ENCODE results near the gene BCL7C.

Gene BCL7C

GRCh38 chr16:30839523-30840227 lies 54.2 kb downstream of the BCL7C start:
- no peak for ATAC-seq
- Mint-ChIP-seq H3K27ac (no peak overlapping the region), H3K36me3 (no peaks in the 10 kb centered on the region), H3K4me3 (no peak overlapping the region), H3K4me1 (peaks cover 2% of the 10 kb centered on the region), H3K9me3 (no peaks in the 10 kb centered on the region), H3K27me3 (no peaks in the 10 kb centered on the region)

- no peaks in the 10 kb centered on the region for H3K4me1 Mint-ChIP-seq
- ATAC-seq, result no peak
- H3K27me3 Mint-ChIP-seq, result no peaks in the 10 kb centered on the region
- H3K27ac Mint-ChIP-seq, result no peak overlapping the region
- H3K9me3 Mint-ChIP-seq, result no peaks in the 10 kb centered on the region
- no peaks in the 10 kb centered on the region for H3K36me3 Mint-ChIP-seq
- H3K4me3 Mint-ChIP-seq, result no peak overlapping the region
These were observed 54.9 kb downstream of the BCL7C start for GRCh38 chr16:30838876-30839471.

GRCh38 chr16:30837904-30838303 lies 56.0 kb downstream of the BCL7C start:
- Mint-ChIP-seq H3K27me3 (no peaks in the 10 kb centered on the region), H3K36me3 (no peaks in the 10 kb centered on the region), H3K27ac (no peak overlapping the region), H3K9me3 (no peaks in the 10 kb centered on the region), H3K4me3 (no peak overlapping the region), H3K4me1 (no peaks in the 10 kb centered on the region)
- ATAC-seq, result no peak

Data from stimulated activated memory B cell treated with anti-CD40 and anti-IgM and Interleukin-4, amounts not matched to agents 10 μg/mL and 1 μg/mL and 100 μg/mL, for 72 hours (primary cell).